Loucy (cell line): ENCODE results near the gene NUDT2.

Source experiments
- EZH2phosphoT487 ChIP-seq: fragments of 200-600 bp; IDR thresholded peaks from 2 replicates; pipeline ENCODE4 v1.6.1; 2018; ENCODE audit warnings: antibody characterized with exemption, mild to moderate bottlenecking, moderate library complexity, borderline replicate concordance
- TF ChIP-seq, protein P1 (sequence below): fragments of 200-600 bp; sonication (generic); conservative IDR thresholded peaks from 2 replicates; pipeline ENCODE4 v1.5.1; 2014; ENCODE audit warnings: mild to moderate bottlenecking, antibody characterized with exemption, low read length

DNA sequence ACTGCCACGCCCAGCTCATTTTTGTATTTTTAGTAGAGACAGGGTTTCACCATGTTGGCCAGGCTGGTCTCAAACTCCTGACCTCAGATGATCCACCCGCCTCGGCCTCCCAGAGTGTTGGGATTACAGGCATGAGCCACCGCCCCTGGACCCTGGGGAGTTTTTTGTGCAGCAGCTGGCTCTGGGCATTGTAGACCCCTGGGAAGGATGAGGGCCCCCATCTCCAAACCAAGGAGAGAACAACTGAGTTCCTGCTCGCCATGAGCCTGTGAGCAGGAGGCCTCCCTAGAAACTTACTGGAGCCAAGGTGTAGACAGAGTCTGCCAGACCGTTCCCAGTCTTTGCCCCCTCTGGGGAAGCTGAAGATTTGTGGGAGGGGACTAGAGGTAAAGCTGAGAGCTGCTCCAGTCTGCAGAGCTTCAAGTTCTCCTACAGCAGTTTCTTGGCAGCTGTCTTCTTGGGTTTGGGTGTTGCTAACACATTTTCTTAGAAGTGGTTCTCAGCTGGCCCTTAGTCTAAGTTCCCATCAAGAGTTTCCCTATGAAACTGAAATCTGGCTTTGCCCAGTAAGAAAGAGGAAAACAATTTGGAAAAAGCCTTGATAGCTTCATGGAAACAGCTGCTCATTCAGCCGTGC, 12.4 kb downstream of the NUDT2 start:
- TF ChIP-seq, protein P1, sequence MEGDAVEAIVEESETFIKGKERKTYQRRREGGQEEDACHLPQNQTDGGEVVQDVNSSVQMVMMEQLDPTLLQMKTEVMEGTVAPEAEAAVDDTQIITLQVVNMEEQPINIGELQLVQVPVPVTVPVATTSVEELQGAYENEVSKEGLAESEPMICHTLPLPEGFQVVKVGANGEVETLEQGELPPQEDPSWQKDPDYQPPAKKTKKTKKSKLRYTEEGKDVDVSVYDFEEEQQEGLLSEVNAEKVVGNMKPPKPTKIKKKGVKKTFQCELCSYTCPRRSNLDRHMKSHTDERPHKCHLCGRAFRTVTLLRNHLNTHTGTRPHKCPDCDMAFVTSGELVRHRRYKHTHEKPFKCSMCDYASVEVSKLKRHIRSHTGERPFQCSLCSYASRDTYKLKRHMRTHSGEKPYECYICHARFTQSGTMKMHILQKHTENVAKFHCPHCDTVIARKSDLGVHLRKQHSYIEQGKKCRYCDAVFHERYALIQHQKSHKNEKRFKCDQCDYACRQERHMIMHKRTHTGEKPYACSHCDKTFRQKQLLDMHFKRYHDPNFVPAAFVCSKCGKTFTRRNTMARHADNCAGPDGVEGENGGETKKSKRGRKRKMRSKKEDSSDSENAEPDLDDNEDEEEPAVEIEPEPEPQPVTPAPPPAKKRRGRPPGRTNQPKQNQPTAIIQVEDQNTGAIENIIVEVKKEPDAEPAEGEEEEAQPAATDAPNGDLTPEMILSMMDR: no peak
- TF ChIP-seq EZH2phosphoT487: no peak
